Middle frontal gyrus (tissue), 1 donor: ENCODE data around the gene MS4A10.

Experiments used
- DNase-seq: peaks from one replicate; pipeline ENCODE4 v3.0.0-alpha.2; 2015; ENCODE audit warnings: low spot score; ENCODE audit errors: extremely low spot score

The MS4A10 gene

GRCh38 chr11:60848714-60849151 lies 63.6 kb downstream of the MS4A10 start:
- DNase-seq = no peak

DNA sequence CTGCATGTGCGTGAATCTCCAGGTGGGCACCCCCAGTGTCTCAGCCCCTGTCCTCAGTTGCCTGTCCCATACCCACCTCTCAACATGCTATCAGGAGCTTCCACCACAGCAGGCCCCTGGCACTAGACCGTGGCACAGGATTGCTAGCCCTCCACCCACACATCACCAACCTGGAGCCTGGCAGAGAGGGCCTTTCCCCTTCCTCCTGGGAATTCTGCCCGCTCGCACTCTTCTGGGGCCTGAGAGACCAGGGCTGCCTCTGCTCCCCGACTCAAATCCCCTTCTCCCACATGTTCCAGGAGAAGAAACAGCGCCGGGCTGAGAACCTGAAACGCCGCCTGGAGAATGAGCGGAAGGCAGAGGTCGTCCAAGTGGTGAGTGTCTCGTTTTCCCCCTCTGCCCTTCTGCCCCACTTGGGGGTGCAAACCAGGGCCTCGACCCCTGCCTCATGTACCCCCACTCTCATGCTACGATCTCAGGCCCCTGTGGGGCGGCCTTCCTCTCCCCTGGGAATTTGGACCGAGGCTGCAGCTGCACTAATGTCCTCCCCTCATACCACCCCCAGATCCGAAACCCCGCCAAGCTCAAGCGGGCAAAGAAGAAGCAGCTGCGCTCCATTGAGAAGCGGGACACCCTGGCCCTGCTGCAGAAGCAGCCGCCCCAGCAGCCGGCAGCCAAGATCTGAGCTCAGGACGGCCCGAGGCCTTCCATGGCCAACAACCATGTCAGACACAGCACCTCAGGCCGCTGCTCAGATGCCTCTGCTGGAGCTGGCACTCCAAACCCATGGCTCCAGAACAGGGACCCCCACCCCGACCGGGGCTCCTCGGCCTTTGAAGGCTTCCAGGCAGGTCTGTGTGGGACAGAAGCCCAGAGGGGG lies 64.7 kb downstream of the MS4A10 start:
- no peak for DNase-seq
